ENCODE results near the gene LMO7.

- TF ChIP-seq POLR2A (IDR thresholded peaks at IDR 0.05; ENCODE audit: low read depth, low read length) (no peak), CTCF (conservative IDR thresholded peaks at IDR 0.05; ENCODE audit: low read depth, low read length) (no peak), FOS (IDR thresholded peaks at IDR 0.05; ENCODE audit: low read depth, low read length) (no peak), MXI1 (IDR thresholded peaks at IDR 0.05; ENCODE audit: borderline replicate concordance, low read depth, low read length) (no peak)
These were observed 162.5 kb downstream of the LMO7 start for GRCh38 chr13:75798353-75799255.
